Common myeloid progenitor, CD34-positive (primary cell): Measurements from ENCODE around the gene ALDH2.
"Not testable (repeated sequence)": the region's sequence is repeated elsewhere in the genome, so short reads cannot be mapped to it uniquely, and the experiment has no call there.

Experiments
- CTCF ChIA-PET: fragments of 350-600 bp; sonication (Branson Sonifier 250); formaldehyde crosslinking; loops from one replicate; lab custom pipeline; 2021; ENCODE audit warnings: antibody characterized with exemption; lab: Charles Lee
- POLR2A ChIA-PET: fragments of 350-600 bp; sonication (Branson Sonifier 250); formaldehyde crosslinking; loops from one replicate; lab custom pipeline; 2021; ENCODE audit warnings: antibody characterized with exemption; lab: Charles Lee
- DNase-seq, 3 donors: peaks; one replicate each; pipeline versions ENCODE4 v3.0.0 to v3.0.0-alpha.2; 2013
- H3K27ac ChIP-seq, 2 experiments: 1 replicate in 1 of 2; 2 replicates in 1 of 2; pipeline ENCODE4 v1.7.0; 2013; ENCODE audit warnings: inconsistent platforms in 2 of 2, low read length in 2 of 2, mild to moderate bottlenecking in 2 of 2, low read depth in 1 of 2, moderate library complexity in 1 of 2; ENCODE audit not compliant: severe bottlenecking in 2 of 2, insufficient read depth in 1 of 2, poor library complexity in 1 of 2
- H3K27me3 ChIP-seq, 5 experiments: replicated peaks in 2 of 5; 1 replicate in 3 of 5; 2 replicates in 2 of 5; pipeline versions ENCODE4 v1.6.1 to v1.7.0; 2013; ENCODE audit warnings: low read length in 4 of 5, mild to moderate bottlenecking in 2 of 5, moderate library complexity in 2 of 5, inconsistent platforms in 1 of 5; ENCODE audit not compliant: insufficient read depth in 5 of 5, control insufficient read depth in 4 of 5
- H3K36me3 ChIP-seq, 4 experiments: 1 replicate in 2 of 4; 2 replicates in 2 of 4; pipeline versions ENCODE4 v1.6.1 to v1.7.0; 2013; ENCODE audit warnings: low read length in 3 of 4, control low read depth in 1 of 4, mild to moderate bottlenecking in 1 of 4; ENCODE audit not compliant: control insufficient read depth in 4 of 4, insufficient read depth in 4 of 4
- H3K4me1 ChIP-seq, 4 experiments: 1 replicate in 3 of 4; 2 replicates in 1 of 4; pipeline versions ENCODE4 v1.6.1 to v1.7.1; 2013; ENCODE audit warnings: low read length in 3 of 4, mild to moderate bottlenecking in 3 of 4, control low read depth in 1 of 4, inconsistent platforms in 1 of 4, moderate library complexity in 1 of 4; ENCODE audit not compliant: control insufficient read depth in 4 of 4, insufficient read depth in 4 of 4; ENCODE audit errors: control extremely low read depth in 1 of 4
- H3K4me3 ChIP-seq, 7 experiments: 1 replicate in 4 of 7; 2 replicates in 3 of 7; pipeline versions ENCODE4 v1.5.1 to v1.7.0; 2013; ENCODE audit warnings: mild to moderate bottlenecking in 7 of 7, low read length in 6 of 7, moderate library complexity in 6 of 7, inconsistent platforms in 2 of 7, low read depth in 2 of 7, control low read depth in 1 of 7; ENCODE audit not compliant: insufficient read depth in 4 of 7, control insufficient read depth in 1 of 7; ENCODE audit errors: extremely low read depth in 1 of 7
- H3K9me3 ChIP-seq, 5 experiments: 1 replicate in 4 of 5; 2 replicates in 1 of 5; pipeline versions ENCODE4 v1.6.1 to v1.7.1; 2013; ENCODE audit warnings: low read length in 4 of 5, mild to moderate bottlenecking in 2 of 5, inconsistent platforms in 1 of 5, low read depth in 1 of 5, moderate library complexity in 1 of 5; ENCODE audit not compliant: control insufficient read depth in 4 of 5, insufficient read depth in 2 of 5; ENCODE audit errors: control extremely low read depth in 1 of 5
- WGBS: methylation state at CpG from one replicate; pipeline ENCODE4 v1.1.5; 2013; ENCODE audit not compliant: insufficient coverage; 5-methylcytosine and 5-hydroxymethylcytosine counted together

Gene ALDH2

GRCh38 chr12:111732786-111733185 is 33.9 kb upstream of the ALDH2 start:
- Histone ChIP-seq H3K9me3 (no peaks in the 10 kb centered on the region), H3K27ac (no peak overlapping the region), H3K4me3 (no peak overlapping the region), H3K4me1 (no peaks in the 10 kb centered on the region), H3K36me3 (peaks cover 10 to 56% (median 23%) of the 10 kb centered on the region in 4 experiments), H3K27me3 (no peaks in the 10 kb centered on the region)
- CTCF ChIA-PET = interaction anchor here (0.6 kb wide), 1 partner anchor 11 kb away, joined by 3 read pairs; no protein-coding TSS in a partner anchor
- POLR2A ChIA-PET = no interaction called here
- DNase-seq = no peak
- WGBS = 92% methylated on average over 3 of the region's 4 CpGs

DNA sequence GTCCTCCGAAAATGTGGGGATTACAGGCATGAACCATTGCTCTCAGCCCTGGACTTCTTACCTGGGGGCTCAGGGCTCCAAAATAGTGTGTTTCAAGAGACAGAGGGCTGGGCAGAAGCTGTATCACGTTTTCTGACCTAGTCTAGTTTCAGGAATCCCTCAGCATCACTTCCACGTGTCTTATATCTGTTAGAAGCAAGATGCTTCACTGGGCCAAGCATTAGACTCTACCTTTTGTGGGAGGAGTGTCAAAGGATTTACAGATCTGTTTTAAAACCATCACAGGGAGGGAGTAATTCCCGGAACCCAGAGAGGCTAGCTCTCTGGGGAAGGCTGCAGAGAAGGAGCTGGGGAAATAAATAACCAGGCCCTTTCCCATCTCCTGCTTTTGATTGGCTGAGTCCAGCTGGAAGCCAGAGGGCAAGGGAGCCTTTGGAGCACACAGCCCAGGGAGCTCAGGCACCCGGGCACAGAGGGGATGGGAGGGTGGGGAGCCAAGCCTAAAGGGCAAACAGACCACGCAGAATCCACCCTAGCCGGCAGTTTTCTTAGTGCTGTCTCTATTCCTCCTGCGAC is 33.3 kb upstream of the ALDH2 start:
- Histone ChIP-seq H3K27ac (no peak overlapping the region), H3K4me3 (no peak overlapping the region), H3K36me3 (peaks cover 13 to 53% (median 22%) of the 10 kb centered on the region in 4 experiments), H3K9me3 (no peaks in the 10 kb centered on the region), H3K27me3 (no peaks in the 10 kb centered on the region), H3K4me1 (no peaks in the 10 kb centered on the region)
- 96% methylated on average over 8 of the region's 8 CpGs for WGBS
- ChIA-PET CTCF (interaction anchor here (0.9 to 1.5 kb wide), 3 partner anchors 11 to 55 kb away, joined by 3 to 6 read pairs (median 4); no protein-coding TSS in a partner anchor), POLR2A (no interaction called here)
- DNase-seq = no peak

DNA sequence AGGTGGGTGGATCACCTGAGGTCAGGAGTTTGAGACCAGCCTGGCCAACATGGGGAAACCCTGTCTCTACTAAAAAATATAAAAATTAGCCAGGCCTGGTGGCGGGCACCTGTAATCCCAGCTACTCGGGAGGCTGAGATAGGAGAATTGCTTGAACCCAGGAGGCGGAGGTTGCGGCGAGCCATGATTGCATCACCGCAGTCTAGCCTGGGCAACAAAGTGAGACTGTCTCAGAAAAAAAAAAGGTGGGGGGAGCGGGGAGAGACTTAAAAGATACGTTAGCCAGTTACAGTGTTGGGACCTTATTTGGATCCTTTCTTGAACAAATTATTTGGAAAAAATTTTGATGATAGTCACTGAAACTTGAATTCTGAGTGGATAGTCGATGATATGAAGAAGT is 27.2 kb upstream of the ALDH2 start:
- H3K9me3 ChIP-seq, H3K4me3 ChIP-seq, POLR2A ChIA-PET, DNase-seq, H3K27me3 ChIP-seq, H3K27ac ChIP-seq, CTCF ChIA-PET: not testable (repeated sequence)
- WGBS = 96% methylated on average over 9 of the region's 9 CpGs
- peaks cover 8 to 23% (median 15%) of the 10 kb centered on the region in 4 experiments for H3K4me1 ChIP-seq
- H3K36me3 ChIP-seq = peaks cover 3 to 21% (median 12%) of the 10 kb centered on the region in 4 experiments

- 9% methylated on average over 3 of the region's 4 CpGs for WGBS
- Histone ChIP-seq H3K4me1 (peaks cover 8 to 23% (median 15%) of the 10 kb centered on the region in 4 experiments), H3K27ac (peak overlapping the region; percentile 72 to 83), H3K27me3 (no peaks in the 10 kb centered on the region), H3K9me3 (no peaks in the 10 kb centered on the region), H3K4me3 (peak overlapping the region in 2 of 7 experiments; percentile 2 to 26), H3K36me3 (peaks cover 10 to 31% (median 21%) of the 10 kb centered on the region in 4 experiments)
- peak; percentile 23 to 77 (median 66) for DNase-seq
- ChIA-PET CTCF (interaction anchor here (0.9 to 2.1 kb wide), 5 partner anchors 11 to 72 kb away, joined by 3 to 9 read pairs (median 3); no protein-coding TSS in a partner anchor), POLR2A (interaction anchor here (1.0 kb wide), 1 partner anchor 34 kb away, joined by 4 read pairs; no protein-coding TSS in a partner anchor)
These were observed 25.4 kb upstream of the ALDH2 start for GRCh38 chr12:111741235-111741812.

- CTCF ChIA-PET = interaction anchor here (0.8 to 3.0 kb wide), 7 partner anchors 9 to 74 kb away, joined by 3 to 19 read pairs (median 3); no protein-coding TSS in a partner anchor
These were observed 21.5 kb upstream of the ALDH2 start for GRCh38 chr12:111745211-111745610.

GRCh38 chr12:111747333-111747732 is 19.4 kb upstream of the ALDH2 start:
- Histone ChIP-seq H3K4me1 (peaks cover 0 to 2% (median 1%) of the 10 kb centered on the region in 4 experiments), H3K4me3 (no peak overlapping the region), H3K36me3 (peaks cover 15 to 57% (median 43%) of the 10 kb centered on the region in 4 experiments), H3K9me3 (no peaks in the 10 kb centered on the region), H3K27me3 (no peaks in the 10 kb centered on the region), H3K27ac (no peak overlapping the region)
- DNase-seq = no peak
- POLR2A ChIA-PET = no interaction called here
- WGBS = 95% methylated on average over 9 of the region's 9 CpGs
- CTCF ChIA-PET = interaction anchor here (1.8 kb wide), 1 partner anchor 65 kb away, joined by 6 read pairs; no protein-coding TSS in a partner anchor

More at GRCh38 chr12:111745211-111745610, 21.5 kb upstream of the ALDH2 start:
- 95% methylated on average over 3 of the region's 4 CpGs for WGBS
- Histone ChIP-seq H3K27me3 (no peaks in the 10 kb centered on the region), H3K27ac (no peak overlapping the region), H3K4me1 (peaks cover 8 to 21% (median 15%) of the 10 kb centered on the region in 4 experiments), H3K36me3 (peaks cover 15 to 53% (median 38%) of the 10 kb centered on the region in 4 experiments), H3K4me3 (no peak overlapping the region), H3K9me3 (no peaks in the 10 kb centered on the region)
- POLR2A ChIA-PET = no interaction called here
- DNase-seq = no peak
